HG02623 (cell line): Measurements from ENCODE around the gene TIMD4.

Source experiments
- ATAC-seq: cut with Tn5 transposase; IDR thresholded peaks from one replicate; pipeline ENCODE4 v1.9.1; 2021; ENCODE audit warnings: moderate library complexity; ENCODE audit not compliant: unreplicated experiment

Gene TIMD4

GRCh38 chr5:156922207-156922792, 40.7 kb downstream of the TIMD4 start:
- ATAC-seq: peak; percentile 41

GRCh38 chr5:156920861-156921431, 42.1 kb downstream of the TIMD4 start:
- peak; percentile 50 for ATAC-seq

GRCh38 chr5:156920042-156920860, 42.8 kb downstream of the TIMD4 start:
- ATAC-seq: peak; percentile 51

GRCh38 chr5:156918311-156918845, 44.6 kb downstream of the TIMD4 start:
- ATAC-seq: no peak

- ATAC-seq: peak; percentile 18
These were observed 48.7 kb downstream of the TIMD4 start for GRCh38 chr5:156914371-156914737.

- peak; percentile 97 for ATAC-seq
These were observed 49.2 kb downstream of the TIMD4 start for GRCh38 chr5:156913719-156914370.

GRCh38 chr5:156913355-156913718, 49.7 kb downstream of the TIMD4 start:
- ATAC-seq: no peak

- ATAC-seq: no peak
These were observed 50.2 kb downstream of the TIMD4 start for GRCh38 chr5:156912869-156913268.

GRCh38 chr5:156909180-156909579, 53.8 kb downstream of the TIMD4 start:
- ATAC-seq: no peak

GRCh38 chr5:156907667-156908066, 55.4 kb downstream of the TIMD4 start:
- no peak for ATAC-seq

- ATAC-seq: no peak
These were observed 56.2 kb downstream of the TIMD4 start for GRCh38 chr5:156906807-156907206.

- no peak for ATAC-seq
These were observed 66.5 kb downstream of the TIMD4 start for GRCh38 chr5:156896546-156896945.

GRCh38 chr5:156893517-156893916, 69.5 kb downstream of the TIMD4 start:
- no peak for ATAC-seq

- ATAC-seq: no peak
These were observed 70.2 kb downstream of the TIMD4 start for GRCh38 chr5:156892864-156893263.

GRCh38 chr5:156892223-156892622, 70.8 kb downstream of the TIMD4 start:
- ATAC-seq: no peak

GRCh38 chr5:156888520-156888919, 74.5 kb downstream of the TIMD4 start:
- ATAC-seq: no peak

GRCh38 chr5:156883316-156883875, 79.6 kb downstream of the TIMD4 start:
- no peak for ATAC-seq

GRCh38 chr5:156879665-156880285, 83.3 kb downstream of the TIMD4 start:
- peak; percentile 90 for ATAC-seq

- ATAC-seq: no peak
These were observed 91.8 kb downstream of the TIMD4 start for GRCh38 chr5:156871212-156871611.

GRCh38 chr5:156870498-156870839, 92.6 kb downstream of the TIMD4 start:
- no peak for ATAC-seq
